HG02870 (cell line): Measurements from ENCODE around the gene PCNX3.
A peak's percentile ranks its signal among the peaks of the same experiment; 100 is the strongest.

Experiments
- ATAC-seq: cut with Tn5 transposase; IDR thresholded peaks from one replicate; pipeline ENCODE4 v1.9.1; 2021; ENCODE audit warnings: mild to moderate bottlenecking, moderate library complexity; ENCODE audit not compliant: unreplicated experiment

The PCNX3 gene

GRCh38 chr11:65580031-65580692 is 35.4 kb upstream of the PCNX3 start:
- ATAC-seq: no peak

DNA sequence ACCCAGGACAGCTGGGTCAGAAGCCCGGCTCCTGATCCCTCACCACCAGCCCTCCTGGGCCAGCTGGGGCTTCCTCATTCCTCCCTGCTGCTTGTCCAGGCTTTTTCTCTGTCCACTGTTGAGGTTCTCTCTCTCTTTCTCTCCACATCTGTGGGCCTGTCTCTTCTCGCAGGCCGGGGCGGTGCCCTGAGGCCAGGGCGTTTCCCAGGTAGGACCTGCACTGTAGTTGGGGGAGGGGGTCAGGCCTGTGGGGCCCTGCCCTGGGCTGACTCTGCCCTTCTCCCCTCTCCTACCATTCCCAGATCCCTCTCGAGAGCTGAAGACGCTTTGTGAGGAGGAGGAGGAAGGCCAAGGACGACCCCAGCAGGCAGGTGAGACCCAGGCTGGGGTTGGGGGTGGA is 34.8 kb upstream of the PCNX3 start:
- ATAC-seq: no peak

GRCh38 chr11:65581928-65582327 is 33.6 kb upstream of the PCNX3 start:
- no peak for ATAC-seq

- no peak for ATAC-seq
Measured at GRCh38 chr11:65583589-65583988, 32.0 kb upstream of the PCNX3 start.

DNA sequence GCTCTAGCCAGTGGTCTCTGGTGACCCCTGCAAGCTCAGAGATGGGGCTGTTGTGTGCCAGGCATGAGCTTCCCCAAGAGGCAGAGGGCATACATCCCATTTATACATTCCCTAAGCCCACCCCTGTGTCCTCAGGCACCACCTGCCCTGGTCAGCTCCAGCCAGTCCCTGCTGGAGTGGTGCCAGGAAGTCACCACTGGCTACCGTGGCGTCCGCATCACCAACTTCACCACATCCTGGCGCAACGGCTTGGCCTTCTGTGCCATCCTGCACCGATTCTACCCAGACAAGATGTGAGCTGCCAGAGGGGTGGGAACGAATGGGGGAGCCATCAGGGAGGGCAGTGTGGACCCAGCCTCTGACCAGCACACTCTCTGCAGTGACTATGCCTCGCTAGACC is 31.5 kb upstream of the PCNX3 start:
- ATAC-seq: no peak

GRCh38 chr11:65584723-65585171 is 30.8 kb upstream of the PCNX3 start:
- ATAC-seq: no peak

GRCh38 chr11:65585396-65586246 is 30.0 kb upstream of the PCNX3 start:
- ATAC-seq: no peak

- ATAC-seq: no peak
Measured at GRCh38 chr11:65586247-65586630, 29.3 kb upstream of the PCNX3 start.

GRCh38 chr11:65586676-65587075 is 28.9 kb upstream of the PCNX3 start:
- no peak for ATAC-seq

GRCh38 chr11:65588199-65589054 is 27.1 kb upstream of the PCNX3 start:
- ATAC-seq: peak; percentile 62

DNA sequence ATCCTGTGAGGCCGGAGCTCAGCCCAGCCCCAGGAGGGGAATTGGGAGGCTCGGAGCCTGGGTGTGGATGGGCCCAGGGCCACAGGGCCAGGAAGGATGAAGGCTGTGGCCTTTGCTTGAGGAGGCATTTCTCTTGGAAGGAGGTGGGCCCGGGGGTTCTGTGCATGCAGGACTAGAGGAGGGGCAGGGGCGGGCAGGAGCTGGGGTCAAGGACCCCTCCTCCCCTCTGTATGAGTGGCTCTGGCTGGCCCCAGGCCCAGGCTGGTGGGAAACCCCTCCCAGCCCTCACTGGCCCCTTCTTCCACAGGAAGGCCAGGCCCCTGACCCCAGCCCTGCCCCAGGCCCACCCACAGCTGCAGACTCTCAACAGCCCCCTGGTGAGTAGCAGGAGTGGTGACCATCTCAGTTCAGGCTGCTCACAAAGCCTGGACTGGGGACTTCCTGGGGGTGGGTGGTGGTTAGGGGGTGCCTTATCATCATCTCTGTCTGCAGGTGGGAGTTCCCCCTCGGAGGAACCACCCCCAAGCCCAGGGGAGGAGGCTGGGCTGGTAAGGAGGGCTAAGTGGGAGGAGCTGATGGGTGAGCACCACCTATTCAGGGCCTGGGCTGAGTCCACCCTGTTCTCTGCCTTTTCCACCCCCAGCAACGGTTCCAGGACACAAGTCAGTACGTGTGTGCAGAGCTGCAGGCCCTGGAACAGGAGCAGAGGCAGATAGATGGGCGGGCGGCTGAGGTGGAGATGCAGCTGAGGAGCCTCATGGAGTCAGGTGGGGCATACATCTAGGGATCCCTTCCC is 25.9 kb upstream of the PCNX3 start:
- no peak for ATAC-seq

GRCh38 chr11:65590240-65590738 is 25.3 kb upstream of the PCNX3 start:
- ATAC-seq: no peak

DNA sequence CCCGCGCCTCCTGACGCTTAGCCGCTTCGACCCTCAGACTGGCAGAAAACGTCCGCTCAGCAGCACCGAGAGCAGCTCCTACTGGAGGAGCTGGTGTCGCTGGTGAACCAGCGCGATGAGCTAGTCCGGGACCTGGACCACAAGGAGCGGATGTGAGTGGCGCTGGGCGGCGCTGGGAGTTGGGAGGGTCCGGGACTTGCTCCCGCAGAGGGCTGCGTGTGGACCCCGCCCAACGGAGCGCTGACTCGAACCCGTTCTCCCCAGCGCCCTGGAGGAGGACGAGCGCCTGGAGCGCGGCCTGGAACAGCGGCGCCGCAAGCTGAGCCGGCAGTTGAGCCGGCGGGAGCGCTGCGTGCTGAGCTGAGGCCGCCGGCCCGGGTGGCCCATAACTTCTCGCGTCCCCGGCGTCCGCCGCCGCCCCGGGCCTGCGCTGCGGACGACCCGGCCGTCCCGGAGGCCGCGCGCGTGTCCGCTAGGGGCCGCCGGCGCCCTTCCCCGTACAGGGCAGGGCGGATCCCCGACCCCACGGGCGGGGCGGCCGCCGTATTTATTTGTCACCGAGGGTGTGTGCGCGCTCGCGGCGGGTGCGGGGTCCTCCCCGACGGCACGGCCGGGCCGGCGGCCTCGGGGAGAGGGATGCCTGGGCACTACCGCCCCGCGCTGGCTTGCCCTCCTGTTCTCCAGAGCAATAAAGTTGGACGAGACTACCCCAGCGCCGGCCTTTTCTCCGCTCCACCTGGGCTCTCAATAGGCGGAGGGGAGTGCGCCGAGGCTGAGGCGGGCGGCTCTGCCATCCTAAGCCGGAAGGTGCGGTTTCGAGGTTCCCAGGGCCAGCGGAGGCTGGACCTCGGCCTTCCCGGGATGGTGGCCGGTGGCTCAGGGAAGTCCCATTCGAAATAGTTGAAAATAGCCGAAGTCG is 23.4 kb upstream of the PCNX3 start:
- no peak for ATAC-seq

- ATAC-seq: no peak
Measured at GRCh38 chr11:65592858-65593517, 22.6 kb upstream of the PCNX3 start.

DNA sequence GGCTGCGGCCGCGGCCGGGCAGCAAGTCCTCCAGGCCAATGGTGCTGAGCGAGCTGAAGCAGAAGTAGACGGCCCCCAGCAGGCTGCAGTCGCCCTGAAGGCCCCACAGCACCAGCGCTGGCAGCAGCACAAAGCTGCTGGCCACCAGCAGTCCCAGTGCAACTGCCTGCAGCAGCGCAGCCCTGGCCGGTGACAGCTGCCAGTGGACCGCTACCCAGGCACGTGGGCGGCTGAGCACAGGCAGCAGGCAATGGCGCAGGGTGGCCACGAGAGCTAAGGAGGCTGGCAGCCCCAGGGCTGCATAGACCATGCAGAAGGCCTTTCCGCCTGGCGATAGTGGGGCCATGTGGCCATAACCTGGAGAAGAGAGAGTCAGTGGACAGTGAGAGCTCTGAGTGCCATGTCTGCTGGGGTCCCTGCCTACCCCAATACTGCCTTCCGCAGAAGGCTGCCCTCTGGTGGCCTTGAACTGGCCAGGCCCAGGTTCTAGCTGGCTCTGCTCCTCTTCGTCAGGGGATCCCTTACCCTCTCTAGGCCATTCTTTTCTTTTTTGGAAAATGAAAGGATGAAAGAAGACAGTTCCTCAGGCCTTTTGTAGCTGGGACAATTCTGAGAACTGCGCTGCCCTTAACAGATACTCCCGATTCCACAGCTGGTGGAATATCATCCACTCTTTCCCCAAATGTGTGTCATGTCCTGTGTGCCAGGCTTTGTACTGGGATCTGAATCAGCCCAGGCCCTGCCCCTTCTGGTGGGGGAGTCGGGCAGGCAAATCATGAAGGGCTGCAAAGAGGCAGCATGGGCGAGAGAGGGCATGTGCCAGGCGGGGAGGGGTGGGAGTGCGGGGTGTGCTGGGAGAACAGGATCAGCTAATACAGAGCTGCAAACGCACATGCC is 21.8 kb upstream of the PCNX3 start:
- no peak for ATAC-seq

GRCh38 chr11:65595131-65595530 is 20.4 kb upstream of the PCNX3 start:
- no peak for ATAC-seq

DNA sequence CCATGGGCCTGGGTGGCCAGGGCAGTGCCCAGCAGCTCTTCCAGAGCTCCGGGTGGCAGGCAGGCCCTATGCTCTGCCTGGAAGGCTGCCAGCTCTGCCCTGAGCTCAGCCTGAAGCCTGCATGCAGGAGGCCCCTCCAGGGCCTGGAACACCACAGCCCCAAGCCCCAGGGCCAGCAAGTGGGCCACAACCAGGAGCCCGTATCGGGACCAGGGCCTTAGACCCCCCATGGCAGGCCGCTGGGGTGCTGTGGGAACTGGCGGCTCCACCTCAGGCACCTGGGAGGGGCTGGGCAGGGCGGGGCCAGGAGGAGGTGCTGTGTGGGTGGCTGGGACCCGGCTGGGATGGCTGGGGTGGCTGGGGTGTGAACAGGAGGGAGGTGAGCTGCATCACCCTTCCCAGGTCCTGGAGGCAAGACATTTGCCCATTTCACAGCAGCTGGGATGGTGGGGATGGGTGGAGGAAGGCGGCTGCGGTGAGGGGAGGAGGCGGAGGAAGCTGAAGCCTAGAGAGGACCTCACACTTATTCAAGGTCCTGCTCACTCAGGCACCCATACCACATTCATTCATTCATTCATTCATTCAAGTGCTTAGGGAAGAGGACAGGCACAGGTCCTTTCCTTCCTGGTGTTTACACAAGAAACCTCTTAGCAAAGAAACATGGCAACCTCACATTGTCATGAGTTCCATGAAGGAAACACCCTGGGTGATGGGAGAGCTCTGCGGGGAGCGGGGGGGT is 19.9 kb upstream of the PCNX3 start, which contains the start of gene KCNK7:
Gene KCNK7 (minus strand): TSS at position 258 of the 739 bp plus-strand sequence. CDS start 28 bp downstream, at position 230.
- ATAC-seq: no peak
